HG02678 (cell line): ENCODE data around the gene KTI12.
"Not testable (repeated sequence)": the region's sequence is repeated elsewhere in the genome, so short reads cannot be mapped to it uniquely, and the experiment has no call there.

ENCODE experiments used
- ATAC-seq: cut with Tn5 transposase; IDR thresholded peaks from one replicate; pipeline ENCODE4 v1.9.1; 2021; ENCODE audit warnings: mild to moderate bottlenecking, moderate library complexity; ENCODE audit not compliant: unreplicated experiment

KTI12 gene, protein sequence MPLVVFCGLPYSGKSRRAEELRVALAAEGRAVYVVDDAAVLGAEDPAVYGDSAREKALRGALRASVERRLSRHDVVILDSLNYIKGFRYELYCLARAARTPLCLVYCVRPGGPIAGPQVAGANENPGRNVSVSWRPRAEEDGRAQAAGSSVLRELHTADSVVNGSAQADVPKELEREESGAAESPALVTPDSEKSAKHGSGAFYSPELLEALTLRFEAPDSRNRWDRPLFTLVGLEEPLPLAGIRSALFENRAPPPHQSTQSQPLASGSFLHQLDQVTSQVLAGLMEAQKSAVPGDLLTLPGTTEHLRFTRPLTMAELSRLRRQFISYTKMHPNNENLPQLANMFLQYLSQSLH

DNA sequence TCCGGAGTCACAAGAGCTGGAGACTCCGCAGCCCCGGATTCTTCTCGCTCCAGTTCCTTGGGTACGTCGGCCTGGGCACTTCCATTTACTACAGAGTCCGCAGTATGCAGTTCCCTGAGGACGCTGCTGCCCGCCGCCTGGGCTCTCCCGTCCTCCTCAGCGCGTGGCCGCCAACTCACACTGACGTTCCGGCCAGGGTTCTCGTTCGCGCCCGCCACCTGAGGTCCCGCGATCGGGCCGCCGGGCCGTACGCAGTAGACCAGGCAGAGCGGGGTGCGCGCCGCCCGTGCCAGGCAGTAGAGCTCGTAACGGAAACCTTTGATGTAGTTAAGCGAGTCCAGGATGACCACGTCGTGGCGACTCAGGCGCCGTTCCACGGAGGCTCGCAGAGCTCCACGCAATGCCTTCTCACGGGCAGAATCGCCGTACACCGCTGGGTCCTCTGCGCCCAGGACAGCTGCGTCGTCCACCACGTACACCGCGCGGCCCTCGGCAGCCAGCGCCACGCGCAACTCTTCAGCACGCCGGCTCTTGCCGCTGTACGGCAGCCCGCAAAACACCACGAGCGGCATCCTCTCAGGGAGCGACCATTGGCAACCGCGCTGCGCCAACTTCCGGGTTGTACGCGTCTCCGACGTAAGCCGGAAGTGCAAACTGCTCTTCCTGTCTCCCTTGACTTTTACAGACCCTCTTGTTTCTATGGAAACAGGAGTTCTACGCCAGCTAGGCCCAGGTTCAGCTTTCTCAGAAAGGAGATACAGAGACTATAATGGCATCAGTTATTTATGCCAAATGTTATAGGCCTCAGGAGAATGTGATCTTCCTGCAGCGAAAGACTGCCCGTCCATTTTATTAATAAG lies at the start of gene KTI12:
KTI12 (minus strand) TSS at position 621 of the 860 bp plus-strand sequence; CDS start at position 572, 49 bp downstream.
- peak; percentile 86 for ATAC-seq

DNA sequence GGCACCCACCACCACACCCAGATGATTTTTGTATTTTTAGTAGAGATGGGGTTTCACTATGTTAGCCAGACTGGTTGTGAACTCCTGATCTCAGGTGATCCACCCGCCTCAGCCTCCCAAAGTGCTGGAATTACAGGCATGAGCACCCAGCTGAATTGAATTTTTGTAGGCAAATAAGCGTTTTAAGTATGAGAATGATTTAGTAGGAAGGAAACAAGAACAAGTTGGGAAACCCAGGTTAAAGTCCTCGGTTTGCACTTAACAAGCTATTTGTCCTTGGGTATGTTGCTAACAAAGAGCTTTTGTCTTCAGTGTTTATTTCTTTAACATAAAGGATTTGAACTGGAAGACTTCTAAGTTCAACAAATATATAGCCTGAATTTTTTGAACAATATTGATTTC lies 46.4 kb upstream of the KTI12 start:
- no peak for ATAC-seq

- ATAC-seq, result not testable (repeated sequence)
These were observed 43.7 kb upstream of the KTI12 start for GRCh38 chr1:52077277-52077676.

DNA sequence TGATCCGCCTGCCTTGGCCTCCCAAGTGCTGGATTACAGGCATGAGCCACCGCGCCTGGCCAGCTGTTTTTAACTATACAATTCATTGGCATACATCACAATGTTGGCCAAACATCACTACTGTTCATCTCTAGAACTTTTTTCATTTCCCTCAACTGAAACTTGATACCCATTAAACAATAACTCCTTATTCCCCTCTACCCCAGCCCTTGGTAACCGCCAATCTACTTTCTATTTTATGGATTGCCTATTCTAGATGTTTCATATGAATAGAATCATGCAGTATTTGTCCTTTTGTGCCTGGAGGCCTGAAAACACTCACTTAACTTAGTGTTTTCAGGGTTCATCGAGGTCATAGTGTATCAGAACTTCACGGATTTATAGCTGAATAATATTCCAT lies 38.7 kb upstream of the KTI12 start:
- no peak for ATAC-seq

GRCh38 chr1:52070704-52071103 lies 37.1 kb upstream of the KTI12 start:
- no peak for ATAC-seq

GRCh38 chr1:52063192-52063591 lies 29.6 kb upstream of the KTI12 start:
- no peak for ATAC-seq

- no peak for ATAC-seq
These were observed 27.2 kb upstream of the KTI12 start for GRCh38 chr1:52060822-52061221.

DNA sequence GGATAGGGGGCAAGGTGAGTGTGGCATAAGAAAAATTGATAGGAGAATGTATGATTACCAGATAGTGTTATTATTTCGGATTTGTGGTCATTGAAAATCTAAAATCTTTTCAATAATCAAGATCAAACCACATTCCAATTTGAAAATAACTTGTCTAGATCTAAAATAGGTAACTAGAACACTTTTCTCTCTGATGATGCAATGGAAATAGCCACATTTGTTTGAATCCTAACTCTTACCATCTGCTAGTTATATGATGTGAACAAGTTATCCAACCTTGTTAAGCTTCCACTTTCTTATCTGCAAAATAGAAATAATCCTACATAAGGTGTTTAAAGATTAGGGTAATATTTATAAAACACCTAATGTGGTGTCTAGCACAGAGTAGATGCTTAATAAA lies 26.3 kb upstream of the KTI12 start:
- no peak for ATAC-seq

DNA sequence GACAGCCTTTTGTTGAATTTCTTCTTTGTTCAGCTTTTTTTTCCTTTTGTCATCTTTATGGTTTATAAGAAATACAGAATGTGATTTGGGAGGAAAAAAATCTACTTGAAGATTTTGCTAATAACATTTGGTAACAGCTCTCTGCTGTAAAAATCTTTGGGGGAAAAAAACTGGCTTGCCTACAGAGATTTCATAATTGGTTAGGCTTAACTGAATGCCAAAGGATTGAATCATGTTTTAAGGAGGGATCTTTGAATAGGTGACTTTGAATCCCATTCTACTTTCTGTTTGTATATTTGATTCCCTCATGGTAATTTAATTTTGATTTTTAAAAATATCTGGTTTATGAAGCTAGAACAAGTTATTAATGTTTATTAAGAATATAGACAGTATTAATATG lies 25.7 kb upstream of the KTI12 start:
- no peak for ATAC-seq

GRCh38 chr1:52057876-52058415 lies 24.3 kb upstream of the KTI12 start:
- ATAC-seq, result no peak

- no peak for ATAC-seq
These were observed 23.6 kb upstream of the KTI12 start for GRCh38 chr1:52057255-52057654.

GRCh38 chr1:52056937-52057231 lies 23.3 kb upstream of the KTI12 start:
- ATAC-seq, result peak; percentile 42

- ATAC-seq, result peak; percentile 84
These were observed 22.7 kb upstream of the KTI12 start, which contains the start of gene BTF3L4 for GRCh38 chr1:52056163-52056936. Gene BTF3L4 (plus strand): TSS chr1:52056295. CDS start chr1:52059848, 3,553 bp downstream.

- ATAC-seq, result no peak
These were observed 22.2 kb upstream of the KTI12 start for GRCh38 chr1:52055866-52056162.

- ATAC-seq, result peak; percentile 48
These were observed 21.7 kb upstream of the KTI12 start, which contains the start of gene TXNDC12 for GRCh38 chr1:52055066-52055865. Gene TXNDC12 (minus strand): TSS chr1:52055191. CDS start chr1:52055096, 95 bp downstream.

GRCh38 chr1:52054496-52055065 lies 21.0 kb upstream of the KTI12 start:
- ATAC-seq, result no peak

DNA sequence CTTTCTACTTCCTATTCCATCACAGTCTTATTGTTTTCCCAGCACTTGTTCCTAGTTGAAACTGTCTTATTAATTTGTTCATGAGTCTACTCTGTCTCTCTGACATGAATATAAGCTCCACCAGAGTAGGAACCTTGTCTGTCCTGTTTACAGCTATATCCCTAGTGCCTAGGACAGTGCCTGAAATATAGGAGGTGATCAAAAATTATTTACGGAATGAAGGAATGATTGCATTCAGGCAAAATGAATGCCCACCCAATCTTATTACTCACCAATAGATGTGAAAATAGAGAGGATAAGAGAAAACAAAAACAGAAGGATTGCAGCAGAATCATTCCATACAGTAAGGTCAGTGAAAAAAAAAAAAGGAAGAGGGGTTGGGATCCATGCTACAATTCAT lies 20.3 kb upstream of the KTI12 start:
- no peak for ATAC-seq

DNA sequence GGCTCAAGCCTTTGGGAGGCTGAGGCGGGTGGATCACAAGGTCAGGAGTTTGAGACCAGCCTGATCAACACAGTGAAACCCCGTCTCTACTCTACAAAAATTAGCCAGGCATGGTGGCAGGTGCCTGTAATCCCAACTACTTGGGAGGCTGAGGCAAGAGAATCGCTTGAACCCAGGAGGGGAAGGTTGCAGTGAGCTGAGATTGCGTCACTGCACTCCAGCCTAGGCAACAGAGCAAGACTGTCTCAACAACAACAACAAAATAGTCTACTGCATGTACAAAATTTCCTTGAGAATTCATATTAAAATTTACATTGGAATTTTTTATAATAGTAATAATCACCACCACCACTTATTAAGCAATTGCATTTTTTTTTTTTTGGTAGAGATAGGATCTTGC lies 15.7 kb upstream of the KTI12 start:
- not testable (repeated sequence) for ATAC-seq

DNA sequence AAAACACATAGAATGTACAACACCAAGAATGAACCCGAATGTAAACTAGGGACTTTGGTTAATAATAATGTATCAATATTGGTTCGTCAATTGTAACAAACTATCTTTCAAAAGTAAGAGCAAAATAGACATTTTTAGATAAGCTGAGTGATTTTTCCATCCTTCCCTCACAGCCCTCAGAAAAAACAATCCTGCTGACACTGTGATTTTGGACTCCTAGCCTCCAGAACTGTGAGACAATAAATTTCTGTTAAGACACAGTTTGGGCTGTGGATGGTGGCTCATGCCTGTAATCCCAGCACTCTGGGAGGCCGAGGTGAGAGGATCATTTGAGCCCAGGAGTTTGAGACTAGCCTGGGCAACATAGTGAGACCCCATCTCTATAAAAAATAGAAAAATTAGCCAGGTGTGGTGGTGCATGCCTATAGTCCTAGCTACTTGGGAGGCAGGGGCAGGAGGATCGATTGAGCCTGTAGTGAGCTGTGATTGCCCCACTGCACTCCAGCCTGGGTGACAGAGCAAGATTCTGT lies 12.1 kb upstream of the KTI12 start:
- ATAC-seq, result not testable (repeated sequence)

DNA sequence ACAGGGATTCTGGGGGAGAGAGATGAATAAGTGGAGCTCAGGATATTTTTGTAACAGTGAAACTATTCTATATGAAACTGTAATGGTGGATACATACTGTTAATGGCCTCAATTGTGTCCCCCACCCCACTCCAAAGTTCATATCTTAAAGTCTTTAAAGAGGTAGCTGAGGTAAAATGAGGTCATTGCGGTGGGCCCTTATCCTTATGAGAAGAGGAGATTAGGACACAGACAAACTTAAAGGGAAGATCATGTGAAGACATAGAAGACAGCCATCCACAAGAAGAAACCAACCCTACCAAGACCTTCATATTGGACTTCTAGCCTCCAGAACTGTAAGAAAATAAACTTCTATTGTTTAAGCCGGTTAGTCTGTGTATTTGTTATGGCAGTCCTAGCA lies 11.6 kb upstream of the KTI12 start:
- ATAC-seq, result no peak
